NT2/D1 (cell line): ENCODE measurements around the gene TMC5.
A peak's percentile ranks its signal among the peaks of the same experiment; 100 is the strongest.
"Not testable (repeated sequence)": the region's sequence is repeated elsewhere in the genome, so short reads cannot be mapped to it uniquely, and the experiment has no call there.

Experiments
- DNase-seq: peaks from one replicate; pipeline ENCODE4 v3.0.0-alpha.2; 2011; ENCODE audit warnings: low read depth, low spot score
- H3K27me3 ChIP-seq: 2 replicates; pipeline ENCODE4 v1.6.0; 2011; ENCODE audit warnings: mild to moderate bottlenecking; ENCODE audit not compliant: insufficient read length, insufficient read depth
- H3K36me3 ChIP-seq: 2 replicates; pipeline ENCODE4 v1.6.1; 2011; ENCODE audit warnings: mild to moderate bottlenecking, low read length, mixed read lengths; ENCODE audit not compliant: insufficient read depth, insufficient read length
- H3K4me1 ChIP-seq: 2 replicates; pipeline ENCODE4 v1.5.1; 2011; ENCODE audit not compliant: insufficient read depth, insufficient read length
- H3K4me3 ChIP-seq: 2 replicates; pipeline ENCODE4 v1.5.1; 2011; ENCODE audit warnings: low read depth; ENCODE audit not compliant: insufficient read length
- H3K9ac ChIP-seq: 2 replicates; pipeline ENCODE4 v1.6.0; 2011; ENCODE audit warnings: low read depth; ENCODE audit not compliant: insufficient read length
- H3K9me3 ChIP-seq: 2 replicates; pipeline ENCODE4 v1.5.1; 2011; ENCODE audit warnings: mild to moderate bottlenecking, low read length; ENCODE audit not compliant: insufficient read depth
- SUZ12 ChIP-seq: IDR thresholded peaks from 2 replicates; pipeline ENCODE4 v1.6.1; 2011; ENCODE audit not compliant: insufficient read length, insufficient read depth; ENCODE audit errors: extremely low read depth
- YY1 ChIP-seq: IDR thresholded peaks from 2 replicates; pipeline ENCODE4 v1.6.1; 2011; ENCODE audit not compliant: insufficient read length, insufficient read depth
- ZNF274 ChIP-seq: IDR thresholded peaks from 2 replicates; pipeline ENCODE4 v1.6.1; 2011; ENCODE audit warnings: mild to moderate bottlenecking, low read depth, low read length

The TMC5 gene

GRCh38 chr16:19392352-19392751, 25.3 kb upstream of the TMC5 start:
- H3K36me3 ChIP-seq = no peaks in the 10 kb centered on the region
- H3K9ac ChIP-seq = no peak overlapping the region
- H3K4me1 ChIP-seq = no peaks in the 10 kb centered on the region
- H3K9me3 ChIP-seq = peaks cover 19% of the 10 kb centered on the region; the same call in 1 of the 2 replicates
- no peak overlapping the region for H3K4me3 ChIP-seq
- TF ChIP-seq YY1 = no peak
- no peak for TF ChIP-seq ZNF274
- TF ChIP-seq SUZ12 = no peak
- no peaks in the 10 kb centered on the region for H3K27me3 ChIP-seq
- no peak for DNase-seq

- Histone ChIP-seq H3K36me3 (no peaks in the 10 kb centered on the region), H3K9ac (peak overlapping the region; percentile 62), H3K4me1 (no peaks in the 10 kb centered on the region), H3K4me3 (no peak overlapping the region), H3K9me3 (peaks cover 19% of the 10 kb centered on the region; the same call in 1 of the 2 replicates), H3K27me3 (no peaks in the 10 kb centered on the region)
- no peak for TF ChIP-seq YY1
- no peak for TF ChIP-seq SUZ12
- no peak for TF ChIP-seq ZNF274
- no peak for DNase-seq
Measured at GRCh38 chr16:19393226-19394111, 24.2 kb upstream of the TMC5 start.

- not testable (repeated sequence) for H3K27me3 ChIP-seq, H3K4me3 ChIP-seq, H3K4me1 ChIP-seq, H3K36me3 ChIP-seq, H3K9ac ChIP-seq, DNase-seq
- peaks cover 16% of the 10 kb centered on the region; the same call in 1 of the 2 replicates for H3K9me3 ChIP-seq
Measured at GRCh38 chr16:19395646-19396267, 21.9 kb upstream of the TMC5 start.

- Histone ChIP-seq H3K4me3 (no peak overlapping the region), H3K9ac (no peak overlapping the region), H3K4me1 (no peaks in the 10 kb centered on the region), H3K27me3 (no peaks in the 10 kb centered on the region), H3K36me3 (no peaks in the 10 kb centered on the region), H3K9me3 (peaks cover 18% of the 10 kb centered on the region)
- TF ChIP-seq SUZ12 (no peak), YY1 (no peak), ZNF274 (no peak)
- no peak for DNase-seq
Measured at GRCh38 chr16:19396555-19397011, 21.1 kb upstream of the TMC5 start.

GRCh38 chr16:19397373-19397772, 20.3 kb upstream of the TMC5 start:
- not testable (repeated sequence) for H3K4me3 ChIP-seq, H3K27me3 ChIP-seq, DNase-seq, H3K9ac ChIP-seq, H3K4me1 ChIP-seq, H3K36me3 ChIP-seq
- peaks cover 21% of the 10 kb centered on the region for H3K9me3 ChIP-seq

GRCh38 chr16:19400711-19401110, 17.0 kb upstream of the TMC5 start:
- no peaks in the 10 kb centered on the region for H3K4me1 ChIP-seq
- DNase-seq = peak; percentile 25
- peaks cover 19% of the 10 kb centered on the region for H3K27me3 ChIP-seq
- no peaks in the 10 kb centered on the region for H3K36me3 ChIP-seq
- no peak for TF ChIP-seq SUZ12
- TF ChIP-seq ZNF274 = no peak
- TF ChIP-seq YY1 = no peak
- H3K9me3 ChIP-seq = peaks cover 27% of the 10 kb centered on the region
- no peak overlapping the region for H3K4me3 ChIP-seq
- H3K9ac ChIP-seq = no peak overlapping the region

GRCh38 chr16:19406891-19407491, 10.7 kb upstream of the TMC5 start:
- peaks cover 40% of the 10 kb centered on the region for H3K9me3 ChIP-seq
- no peak overlapping the region for H3K4me3 ChIP-seq

More at GRCh38 chr16:19406891-19407491, 10.7 kb upstream of the TMC5 start:
- H3K27me3 ChIP-seq = peaks cover 33% of the 10 kb centered on the region
- no peaks in the 10 kb centered on the region for H3K36me3 ChIP-seq
- TF ChIP-seq SUZ12 (no peak), ZNF274 (no peak), YY1 (no peak)
- no peaks in the 10 kb centered on the region for H3K4me1 ChIP-seq
- peak; percentile 77 for DNase-seq
- H3K9ac ChIP-seq = no peak overlapping the region
